GM10248 (cell line): ENCODE results near the gene ULK4.

Source experiments
- CTCF ChIA-PET: fragments of 300-600 bp; sonication (Branson Sonifier 250); formaldehyde crosslinking; extraction: SDS; loops from one replicate; lab custom pipeline; 2021; ENCODE audit warnings: antibody characterized with exemption; lab: Yijun Ruan, JAX
- POLR2A ChIA-PET: fragments of 350-650 bp; sonication (Branson Sonifier 250); formaldehyde crosslinking; extraction: SDS; loops from one replicate; lab custom pipeline; 2020; ENCODE audit warnings: antibody characterized with exemption; lab: Yijun Ruan, JAX
- DNase-seq: peaks from one replicate; pipeline ENCODE4 v3.0.0; 2012; ENCODE audit errors: extremely low spot score
- CTCF ChIP-seq: IDR thresholded peaks from 2 replicates; pipeline ENCODE4 v1.5.1; 2012; ENCODE audit warnings: mild to moderate bottlenecking, low read depth; ENCODE audit errors: extremely low read depth, missing control alignments, control extremely low read depth

The ULK4 gene

GRCh38 chr3:42001777-42002176, 39.9 kb upstream of the ULK4 start:
- ChIA-PET POLR2A (no interaction called here), CTCF (no interaction called here)
- TF ChIP-seq CTCF, result no peak
- no peak for DNase-seq

DNA sequence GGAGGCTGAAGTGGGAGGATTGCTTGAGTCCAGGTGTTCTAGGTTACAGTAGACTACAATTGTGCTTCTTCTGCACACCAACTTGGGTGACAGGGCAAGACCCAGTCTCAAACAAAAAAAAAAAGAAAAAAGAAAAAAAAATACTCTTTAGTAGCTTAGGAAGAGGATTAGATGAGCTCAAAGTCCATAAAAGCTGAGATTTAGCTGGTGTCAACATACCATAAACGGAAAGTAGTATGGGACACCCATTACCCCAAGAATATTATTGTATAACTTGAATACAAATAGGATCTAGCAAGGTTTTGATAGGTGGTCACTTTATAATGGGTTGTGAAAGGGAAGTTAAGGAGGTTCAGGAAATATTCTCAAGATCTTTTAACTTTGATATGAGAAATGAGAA, 38.0 kb upstream of the ULK4 start:
- POLR2A ChIA-PET, result interaction anchor here (0.6 to 0.7 kb wide), 2 partner anchors 53 to 591 kb away, joined by 4 to 7 read pairs; partner anchors contain the start of gene SS18L2

GRCh38 chr3:41997702-41998550, 36.0 kb upstream of the ULK4 start:
- TF ChIP-seq CTCF, result no peak
- no peak for DNase-seq
- ChIA-PET CTCF (interaction anchor here (0.9 to 3.2 kb wide), 11 partner anchors 8 to 102 kb away, joined by 3 to 22 read pairs (median 4); no protein-coding TSS in a partner anchor), POLR2A (no interaction called here)

More for the DNA sequence above, 38.0 kb upstream of the ULK4 start:
- no peak for DNase-seq
- no peak for TF ChIP-seq CTCF
- CTCF ChIA-PET, result interaction anchor here (3.2 kb wide), 1 partner anchor 100 kb away, joined by 22 read pairs; no protein-coding TSS in a partner anchor

GRCh38 chr3:41991437-41991836, 29.5 kb upstream of the ULK4 start:
- ChIA-PET POLR2A (no interaction called here), CTCF (no interaction called here)
- DNase-seq, result no peak
- no peak for TF ChIP-seq CTCF

GRCh38 chr3:41989518-41989917, 27.6 kb upstream of the ULK4 start:
- no peak for TF ChIP-seq CTCF
- DNase-seq, result no peak
- ChIA-PET POLR2A (no interaction called here), CTCF (interaction anchor here (0.8 kb wide), 1 partner anchor 9 kb away, joined by 4 read pairs; no protein-coding TSS in a partner anchor)

DNA sequence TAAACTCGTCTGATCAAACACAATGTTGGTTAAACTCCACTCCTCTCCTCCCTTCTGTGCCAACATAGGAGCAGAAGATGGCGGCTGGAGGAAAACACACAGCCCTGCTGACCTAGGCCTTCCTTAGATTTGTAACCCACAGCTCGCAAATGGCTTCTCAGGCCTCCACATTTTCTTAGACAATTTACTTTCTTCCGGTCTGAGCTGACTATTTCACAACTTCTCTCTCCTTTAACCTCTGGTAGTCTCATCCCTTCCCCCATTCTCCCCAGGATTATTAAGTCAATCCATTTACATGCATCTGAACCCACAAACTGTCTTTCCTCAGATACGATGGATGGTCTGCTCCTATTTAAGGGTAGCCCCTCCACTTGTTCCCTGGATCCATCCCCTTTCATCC, 25.7 kb upstream of the ULK4 start:
- no peak for DNase-seq
- POLR2A ChIA-PET, result no interaction called here
- TF ChIP-seq CTCF, result no peak
- CTCF ChIA-PET, result no interaction called here
